Measurements from ENCODE around the gene PTPRM. TPM values are rescaled to one million over a fixed set of nuclear protein-coding genes. Genes with fewer than 3 reads are reported as not detected.

PTPRM gene
- total and polyA plus RNA-seq, 2 of the 8 experiments (the other 6 are each of a cell fraction or from before 2014, with no cell fraction given), result 4.1 to 7.0 TPM

GRCh38 chr18:8107426-8107825 lies 540.3 kb downstream of the PTPRM start:
- Histone ChIP-seq H2BK120ac (replicated peaks; ENCODE audit: low read depth, low read length) (no peak overlapping the region), H2BK12ac (ENCODE audit: low read depth, low read length) (no peak overlapping the region), H3K23ac (ENCODE audit: insufficient read length) (no peak overlapping the region), H2BK20ac (ENCODE audit: low read length) (no peak overlapping the region), H2AFZ (ENCODE audit: low read length) (no peak overlapping the region), H4K8ac (ENCODE audit: extremely low read depth, insufficient read depth, low read length) (no peak overlapping the region), H3K27me3 (replicated peaks in 1 of 4; ENCODE audit: control insufficient read depth in 3 of 4, extremely low read depth in 1 of 4, insufficient read depth in 3 of 4, low read length in 3 of 4) (no peaks in the 10 kb centered on the region), H4K91ac (replicated peaks; ENCODE audit: insufficient read length, low read length) (no peak overlapping the region), H3K4me1 (replicated peaks in 1 of 4; ENCODE audit: control insufficient read depth in 3 of 4, insufficient read depth in 4 of 4, low read length in 3 of 4) (no peaks in the 10 kb centered on the region; a peak in 1 of 7 replicates), H3K4ac (replicated peaks; ENCODE audit: insufficient read length, low read depth, low read length) (no peak overlapping the region), H3K23me2 (ENCODE audit: low read depth, low read length) (no peaks in the 10 kb centered on the region), H2BK5ac (ENCODE audit: low read depth, low read length) (no peak overlapping the region), H2AK5ac (ENCODE audit: low read depth, low read length) (no peak overlapping the region), H3K56ac (replicated peaks; ENCODE audit: insufficient read length, low read depth, low read length) (no peak overlapping the region), H2BK15ac (ENCODE audit: low read length) (no peak overlapping the region), H3K79me1 (ENCODE audit: low read depth, low read length) (no peaks in the 10 kb centered on the region), H3K9me3 (ENCODE audit: insufficient read depth in 2 of 2, low read depth in 1 of 2, low read length in 1 of 2) (peaks cover 0 to 4% of the 10 kb centered on the region in 2 experiments; a peak in 1 of 4 replicates), H4K20me1 (replicated peaks in 1 of 2; ENCODE audit: control insufficient read depth in 1 of 2, insufficient read depth in 2 of 2, low read length in 2 of 2) (no peaks in the 10 kb centered on the region), H3K14ac (ENCODE audit: insufficient read length) (no peak overlapping the region), H3K4me3 (ENCODE audit: extremely low read depth in 1 of 4, insufficient read depth in 2 of 4, low read depth in 3 of 4, low read length in 4 of 4) (no peak overlapping the region), H3K79me2 (ENCODE audit: control insufficient read depth in 1 of 2, insufficient read depth in 2 of 2, low read length in 2 of 2) (no peaks in the 10 kb centered on the region), H3K4me2 (ENCODE audit: insufficient read depth in 1 of 2, low read depth in 2 of 2, low read length in 2 of 2) (no peak overlapping the region), H3K18ac (ENCODE audit: extremely low read depth, low read length) (no peak overlapping the region), H3K27ac (ENCODE audit: low read depth, low read length) (no peak overlapping the region), H4K5ac (ENCODE audit: insufficient read length, low read depth, low read length) (no peak overlapping the region), H3K36me3 (ENCODE audit: control insufficient read depth in 2 of 4, insufficient read depth in 4 of 4, low read length in 3 of 4) (no peaks in the 10 kb centered on the region), H3K9ac (replicated peaks in 1 of 4; ENCODE audit: extremely low read depth in 1 of 4, low read depth in 3 of 4, low read length in 3 of 4) (no peak overlapping the region)
- ChIA-PET CTCF (ENCODE audit: partially characterized antibody) (no interaction called here), POLR2A (ENCODE audit: partially characterized antibody) (no interaction called here)
- DNase-seq (ENCODE audit: low read depth in 1 of 2, low spot score in 2 of 2), result no peak
- WGBS, 2 experiments (ENCODE audit: extremely low coverage in 1 of 2, insufficient coverage in 1 of 2, insufficient read length in 1 of 2, insufficient replicate concordance in 2 of 2, low coverage in 1 of 2, low lambda C conversion rate in 2 of 2, missing lambda C conversion rate in 1 of 2), result 90% methylated on average over 2 of the region's 2 CpGs; no CpG with 5 or more reads in 1 of the 2 experiments
- FAIRE-seq, result no peak
- no peak for TF ChIP-seq CTBP2 (IDR thresholded peaks at IDR 0.05; ENCODE audit: borderline replicate concordance, insufficient read depth, insufficient read length, low read length)
- no peak for TF ChIP-seq POU5F1 (IDR thresholded peaks at IDR 0.05; ENCODE audit: low read depth, low read length)
- TF ChIP-seq CBX8 (IDR thresholded peaks at IDR 0.05; ENCODE audit: borderline replicate concordance, low read depth, low read length), result no peak
- no peak for TF ChIP-seq SP1 (IDR thresholded peaks at IDR 0.05; ENCODE audit: low read depth, low read length)
- TF ChIP-seq SIN3A (conservative IDR thresholded peaks at IDR 0.05 in 1 of 2, IDR thresholded peaks at IDR 0.05 in 1 of 2; ENCODE audit: low read depth in 1 of 2, low read length in 2 of 2), result no peak
